ENCODE measurements around the gene MED13L. TPM values are rescaled to one million over a fixed set of nuclear protein-coding genes. Genes with fewer than 3 reads are reported as not detected.
A peak's percentile ranks its signal among the peaks of the same experiment; 100 is the strongest.

The MED13L gene
- total RNA-seq, 1 experiment from 2014 or later: 94.1 TPM

- H3K4me3 ChIP-seq (ENCODE audit: low read depth, low read length, poor library complexity, severe bottlenecking): no peak overlapping the region
- no peaks in the 10 kb centered on the region for H3K27me3 ChIP-seq (replicated peaks; ENCODE audit: insufficient read depth, low read depth, low read length, poor library complexity)
- intact Hi-C loops (cut with micrococcal nuclease; ENCODE audit: unreplicated experiment): no loop called here
- POLR2A ChIA-PET (ENCODE audit: low non-redundant PET): no interaction called here
- TF ChIP-seq EZH2 (IDR thresholded peaks at IDR 0.05; ENCODE audit: borderline replicate concordance, low read depth, low read length, poor library complexity, severe bottlenecking) (no peak), CTCF (conservative IDR thresholded peaks at IDR 0.05; ENCODE audit: low read depth, low read length) (no peak)
- peak overlapping the region; percentile 15 for H3K27ac ChIP-seq (ENCODE audit: low read depth, low read length, poor library complexity, severe bottlenecking)
- BruUV-seq (replicated peaks): no TSS peak
- DNase-seq (ENCODE audit: low spot score): no peak
- H3K4me1 ChIP-seq (ENCODE audit: insufficient read depth, low read length, poor library complexity, severe bottlenecking): peaks cover 49% of the 10 kb centered on the region
- CTCF ChIA-PET: no interaction called here
- H3K9me3 ChIP-seq (ENCODE audit: low read depth, low read length, poor library complexity, severe bottlenecking): no peaks in the 10 kb centered on the region
- H3K36me3 ChIP-seq (ENCODE audit: insufficient read depth, low read length, poor library complexity, severe bottlenecking): no peaks in the 10 kb centered on the region
Observed at GRCh38 chr12:116159593-116160200, 117.8 kb downstream of the MED13L start.

GRCh38 chr12:116159175-116159574 is 118.3 kb downstream of the MED13L start:
- TF ChIP-seq CTCF (conservative IDR thresholded peaks at IDR 0.05; ENCODE audit: low read depth, low read length) (no peak), EZH2 (IDR thresholded peaks at IDR 0.05; ENCODE audit: borderline replicate concordance, low read depth, low read length, poor library complexity, severe bottlenecking) (no peak)
- intact Hi-C loops (cut with micrococcal nuclease; ENCODE audit: unreplicated experiment): no loop called here
- peak; percentile 65 for DNase-seq (ENCODE audit: low spot score)
- H3K36me3 ChIP-seq (ENCODE audit: insufficient read depth, low read length, poor library complexity, severe bottlenecking): no peaks in the 10 kb centered on the region
- no peak overlapping the region for H3K4me3 ChIP-seq (ENCODE audit: low read depth, low read length, poor library complexity, severe bottlenecking)
- ChIA-PET POLR2A (ENCODE audit: low non-redundant PET) (no interaction called here), CTCF (no interaction called here)
- H3K27me3 ChIP-seq (replicated peaks; ENCODE audit: insufficient read depth, low read depth, low read length, poor library complexity): no peaks in the 10 kb centered on the region
- BruUV-seq (replicated peaks): no TSS peak
- H3K9me3 ChIP-seq (ENCODE audit: low read depth, low read length, poor library complexity, severe bottlenecking): no peaks in the 10 kb centered on the region
- H3K27ac ChIP-seq (ENCODE audit: low read depth, low read length, poor library complexity, severe bottlenecking): peak overlapping the region; percentile 15
- peaks cover 47% of the 10 kb centered on the region for H3K4me1 ChIP-seq (ENCODE audit: insufficient read depth, low read length, poor library complexity, severe bottlenecking)

- TF ChIP-seq EZH2 (IDR thresholded peaks at IDR 0.05; ENCODE audit: borderline replicate concordance, low read depth, low read length, poor library complexity, severe bottlenecking) (no peak), CTCF (conservative IDR thresholded peaks at IDR 0.05; ENCODE audit: low read depth, low read length) (no peak)
- H3K4me1 ChIP-seq (ENCODE audit: insufficient read depth, low read length, poor library complexity, severe bottlenecking): peaks cover 58% of the 10 kb centered on the region
- H3K36me3 ChIP-seq (ENCODE audit: insufficient read depth, low read length, poor library complexity, severe bottlenecking): no peaks in the 10 kb centered on the region
- no peak for DNase-seq (ENCODE audit: low spot score)
- ChIA-PET POLR2A (ENCODE audit: low non-redundant PET) (interaction anchor here (0.7 kb wide), 1 partner anchor 11 kb away, joined by 6 read pairs; no protein-coding TSS in a partner anchor), CTCF (interaction anchor here (0.8 kb wide), 1 partner anchor 21 kb away, joined by 5 read pairs; no protein-coding TSS in a partner anchor)
- no peaks in the 10 kb centered on the region for H3K27me3 ChIP-seq (replicated peaks; ENCODE audit: insufficient read depth, low read depth, low read length, poor library complexity)
- intact Hi-C loops (cut with micrococcal nuclease; ENCODE audit: unreplicated experiment): no loop called here
- no peak overlapping the region for H3K27ac ChIP-seq (ENCODE audit: low read depth, low read length, poor library complexity, severe bottlenecking)
- no TSS peak for BruUV-seq (replicated peaks)
- no peaks in the 10 kb centered on the region for H3K9me3 ChIP-seq (ENCODE audit: low read depth, low read length, poor library complexity, severe bottlenecking)
- H3K4me3 ChIP-seq (ENCODE audit: low read depth, low read length, poor library complexity, severe bottlenecking): no peak overlapping the region
Observed at GRCh38 chr12:116157845-116158267, 119.6 kb downstream of the MED13L start.

Data from A673 (cell line).